22Rv1 (cell line): ENCODE results near the gene ASB3.

Experiments used
- ZFX ChIP-seq: fragments of 450-650 bp; IDR thresholded peaks from 2 replicates; pipeline ENCODE4 v1.6.1; 2017; ENCODE audit warnings: antibody characterized with exemption, borderline replicate concordance
- TF ChIP-seq, protein P1 (sequence below): fragments of 450-650 bp; IDR thresholded peaks from 2 replicates; pipeline ENCODE4 v1.5.1; 2017; ENCODE audit warnings: mild to moderate bottlenecking

DNA sequence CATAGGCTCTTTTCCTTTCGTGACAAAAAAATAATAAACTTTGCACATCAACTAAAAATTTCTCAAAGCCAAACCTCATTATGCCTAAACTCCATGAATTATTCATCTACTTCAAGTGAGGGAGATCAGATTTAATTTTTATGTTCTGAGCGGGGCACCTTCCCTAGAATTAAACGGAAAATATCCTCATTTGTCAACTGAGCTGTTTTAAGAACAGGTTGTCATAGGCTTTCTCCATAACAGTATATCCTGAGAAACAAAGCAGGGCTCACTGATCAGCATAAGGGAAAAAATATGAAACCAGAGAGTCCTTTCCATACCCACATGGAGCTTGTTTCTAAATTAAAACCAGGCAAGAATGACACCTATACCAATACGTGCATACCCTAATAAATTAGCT, 150.6 kb downstream of the ASB3 start:
- TF ChIP-seq, protein P1, sequence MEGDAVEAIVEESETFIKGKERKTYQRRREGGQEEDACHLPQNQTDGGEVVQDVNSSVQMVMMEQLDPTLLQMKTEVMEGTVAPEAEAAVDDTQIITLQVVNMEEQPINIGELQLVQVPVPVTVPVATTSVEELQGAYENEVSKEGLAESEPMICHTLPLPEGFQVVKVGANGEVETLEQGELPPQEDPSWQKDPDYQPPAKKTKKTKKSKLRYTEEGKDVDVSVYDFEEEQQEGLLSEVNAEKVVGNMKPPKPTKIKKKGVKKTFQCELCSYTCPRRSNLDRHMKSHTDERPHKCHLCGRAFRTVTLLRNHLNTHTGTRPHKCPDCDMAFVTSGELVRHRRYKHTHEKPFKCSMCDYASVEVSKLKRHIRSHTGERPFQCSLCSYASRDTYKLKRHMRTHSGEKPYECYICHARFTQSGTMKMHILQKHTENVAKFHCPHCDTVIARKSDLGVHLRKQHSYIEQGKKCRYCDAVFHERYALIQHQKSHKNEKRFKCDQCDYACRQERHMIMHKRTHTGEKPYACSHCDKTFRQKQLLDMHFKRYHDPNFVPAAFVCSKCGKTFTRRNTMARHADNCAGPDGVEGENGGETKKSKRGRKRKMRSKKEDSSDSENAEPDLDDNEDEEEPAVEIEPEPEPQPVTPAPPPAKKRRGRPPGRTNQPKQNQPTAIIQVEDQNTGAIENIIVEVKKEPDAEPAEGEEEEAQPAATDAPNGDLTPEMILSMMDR = no peak
- no peak for TF ChIP-seq ZFX
